Cardiac muscle cell (in vitro differentiated cells and primary cell): ENCODE measurements around the gene PLA2G2D. TPM values are rescaled to one million over a fixed set of nuclear protein-coding genes. Genes with fewer than 3 reads are reported as not detected.

Experiments
- DNase-seq, 2 donors: peaks; one replicate each; pipeline versions ENCODE4 v3.0.0 to v3.0.0-alpha.2; 2010 to 2017; ENCODE audit warnings: low read depth in 1 of 2, low spot score in 1 of 2
- H3K27ac ChIP-seq: fragments of 200-600 bp; sonication (generic); 2 replicates; pipeline ENCODE4 v1.5.1; 2016
- H3K27me3 ChIP-seq: fragments of 200-600 bp; sonication (generic); 2 replicates; pipeline ENCODE4 v1.6.0; 2016; ENCODE audit warnings: control low read depth
- H3K36me3 ChIP-seq: fragments of 200-600 bp; sonication (generic); 2 replicates; pipeline ENCODE4 v1.5.1; 2016; ENCODE audit warnings: control low read depth
- H3K4me1 ChIP-seq: fragments of 200-600 bp; sonication (generic); 2 replicates; pipeline ENCODE4 v1.8.1; 2017; ENCODE audit warnings: low read depth, mild to moderate bottlenecking, mixed run types
- H3K4me3 ChIP-seq: fragments of 200-600 bp; sonication (generic); 2 replicates; pipeline ENCODE4 v1.5.1; 2016; ENCODE audit warnings: mild to moderate bottlenecking
- H3K9me3 ChIP-seq: fragments of 200-600 bp; sonication (generic); 2 replicates; pipeline ENCODE4 v1.5.1; 2017; ENCODE audit warnings: low read depth, mild to moderate bottlenecking, control low read depth
- CTCF ChIP-seq: IDR thresholded peaks from 2 replicates; pipeline ENCODE4 v1.5.1; 2012; ENCODE audit warnings: low read depth, mild to moderate bottlenecking, low read length
- polyA plus RNA-seq: library from polyadenylated mRNA; unstranded; fragments of >200 nt; fragmentation: Nextera tagmentation; extraction: Ambion mirVana; gene quantifications from 2 replicates; pipeline ENCODE4 v1.2.1, GENCODE V29; 2016
- total RNA-seq: library from RNA; depleted of rRNA; stranded (reverse); fragments of >200 nt; gene quantifications from 2 replicates; pipeline ENCODE4 v1.2.3, GENCODE V29; 2016

The PLA2G2D gene
- total and polyA plus RNA-seq, 2 experiments from 2014 or later = not detected

GRCh38 chr1:20074055-20074724 is 45.1 kb downstream of the PLA2G2D start:
- Histone ChIP-seq H3K27ac (no peak overlapping the region), H3K27me3 (no peaks in the 10 kb centered on the region), H3K36me3 (no peaks in the 10 kb centered on the region), H3K4me3 (no peak overlapping the region), H3K9me3 (no peaks in the 10 kb centered on the region), H3K4me1 (no peaks in the 10 kb centered on the region)
- DNase-seq = no peak
- TF ChIP-seq CTCF = no peak

GRCh38 chr1:20073256-20073655 is 46.1 kb downstream of the PLA2G2D start:
- Histone ChIP-seq H3K4me1 (no peaks in the 10 kb centered on the region), H3K9me3 (no peaks in the 10 kb centered on the region), H3K27me3 (no peaks in the 10 kb centered on the region), H3K27ac (no peak overlapping the region), H3K4me3 (no peak overlapping the region), H3K36me3 (no peaks in the 10 kb centered on the region)
- no peak for TF ChIP-seq CTCF
- DNase-seq = no peak

- Histone ChIP-seq H3K36me3 (no peaks in the 10 kb centered on the region), H3K4me3 (no peak overlapping the region), H3K27ac (no peak overlapping the region), H3K27me3 (no peaks in the 10 kb centered on the region), H3K9me3 (no peaks in the 10 kb centered on the region), H3K4me1 (no peaks in the 10 kb centered on the region)
- TF ChIP-seq CTCF = no peak
- no peak for DNase-seq
Observed at GRCh38 chr1:20072771-20073170, 46.6 kb downstream of the PLA2G2D start.

- Histone ChIP-seq H3K36me3 (no peaks in the 10 kb centered on the region), H3K4me1 (no peaks in the 10 kb centered on the region), H3K27me3 (no peaks in the 10 kb centered on the region), H3K27ac (no peak overlapping the region), H3K4me3 (no peak overlapping the region), H3K9me3 (no peaks in the 10 kb centered on the region)
- no peak for TF ChIP-seq CTCF
- DNase-seq = no peak
Observed at GRCh38 chr1:20071416-20071815, 47.9 kb downstream of the PLA2G2D start.

- no peak for DNase-seq
- Histone ChIP-seq H3K4me3 (no peak overlapping the region), H3K9me3 (no peaks in the 10 kb centered on the region), H3K27ac (no peak overlapping the region), H3K4me1 (no peaks in the 10 kb centered on the region), H3K27me3 (no peaks in the 10 kb centered on the region), H3K36me3 (no peaks in the 10 kb centered on the region)
- TF ChIP-seq CTCF = no peak
Observed at GRCh38 chr1:20070357-20070756, 49.0 kb downstream of the PLA2G2D start.
